Measurements from ENCODE around the gene AEBP2. TPM values are rescaled to one million over a fixed set of nuclear protein-coding genes. Genes with fewer than 3 reads are reported as not detected.

Gene AEBP2
- total RNA-seq, 1 donor from 2014 or later, result 36.5 TPM

GRCh38 chr12:19525274-19525673 lies 86.0 kb downstream of the AEBP2 start:
- H3K36me3 Mint-ChIP-seq (ENCODE audit: low read depth), result peaks cover 2% of the 10 kb centered on the region
- H3K4me3 Mint-ChIP-seq (ENCODE audit: unreplicated experiment), result no peak overlapping the region
- no peaks in the 10 kb centered on the region for H3K27me3 Mint-ChIP-seq (ENCODE audit: low read depth)
- H3K9me3 Mint-ChIP-seq (ENCODE audit: low read depth), result no peaks in the 10 kb centered on the region
- no peak for TF ChIP-seq CTCF (IDR thresholded peaks at IDR 0.05)
- DNase-seq (ENCODE audit: low spot score), result no peak
- peak overlapping the region; percentile 64 for H3K27ac Mint-ChIP-seq (ENCODE audit: unreplicated experiment)
- peaks cover 31% of the 10 kb centered on the region for H3K4me1 Mint-ChIP-seq (ENCODE audit: low read depth)

GRCh38 chr12:19527866-19528265 lies 88.6 kb downstream of the AEBP2 start:
- no peak for DNase-seq (ENCODE audit: low spot score)

GRCh38 chr12:19528750-19529149 lies 89.5 kb downstream of the AEBP2 start:
- Mint-ChIP-seq H3K36me3 (ENCODE audit: low read depth) (peaks cover 2% of the 10 kb centered on the region), H3K4me3 (ENCODE audit: unreplicated experiment) (no peak overlapping the region), H3K27me3 (ENCODE audit: low read depth) (no peaks in the 10 kb centered on the region), H3K4me1 (ENCODE audit: low read depth) (peaks cover 45% of the 10 kb centered on the region), H3K9me3 (ENCODE audit: low read depth) (peaks cover 2% of the 10 kb centered on the region), H3K27ac (ENCODE audit: unreplicated experiment) (peak overlapping the region; percentile 84)
- DNase-seq (ENCODE audit: low spot score), result no peak
- TF ChIP-seq CTCF (IDR thresholded peaks at IDR 0.05), result no peak

More at GRCh38 chr12:19527866-19528265, 88.6 kb downstream of the AEBP2 start:
- TF ChIP-seq CTCF (IDR thresholded peaks at IDR 0.05), result no peak
- Mint-ChIP-seq H3K4me1 (ENCODE audit: low read depth) (peaks cover 45% of the 10 kb centered on the region), H3K27me3 (ENCODE audit: low read depth) (no peaks in the 10 kb centered on the region), H3K27ac (ENCODE audit: unreplicated experiment) (no peak overlapping the region), H3K36me3 (ENCODE audit: low read depth) (peaks cover 2% of the 10 kb centered on the region), H3K4me3 (ENCODE audit: unreplicated experiment) (no peak overlapping the region), H3K9me3 (ENCODE audit: low read depth) (no peaks in the 10 kb centered on the region)

GRCh38 chr12:19529951-19530636 lies 90.8 kb downstream of the AEBP2 start:
- Mint-ChIP-seq H3K27ac (ENCODE audit: unreplicated experiment) (peak overlapping the region; percentile 55), H3K4me3 (ENCODE audit: unreplicated experiment) (no peak overlapping the region), H3K9me3 (ENCODE audit: low read depth) (peaks cover 5% of the 10 kb centered on the region), H3K36me3 (ENCODE audit: low read depth) (peaks cover 4% of the 10 kb centered on the region), H3K27me3 (ENCODE audit: low read depth) (no peaks in the 10 kb centered on the region), H3K4me1 (ENCODE audit: low read depth) (peaks cover 39% of the 10 kb centered on the region)
- no peak for TF ChIP-seq CTCF (IDR thresholded peaks at IDR 0.05)
- no peak for DNase-seq (ENCODE audit: low spot score)

- no peak for DNase-seq (ENCODE audit: low spot score)
- no peak for TF ChIP-seq CTCF (IDR thresholded peaks at IDR 0.05)
- Mint-ChIP-seq H3K27ac (ENCODE audit: unreplicated experiment) (no peak overlapping the region), H3K9me3 (ENCODE audit: low read depth) (peaks cover 10% of the 10 kb centered on the region), H3K4me1 (ENCODE audit: low read depth) (peaks cover 34% of the 10 kb centered on the region), H3K4me3 (ENCODE audit: unreplicated experiment) (no peak overlapping the region), H3K36me3 (ENCODE audit: low read depth) (peaks cover 9% of the 10 kb centered on the region), H3K27me3 (ENCODE audit: low read depth) (no peaks in the 10 kb centered on the region)
Observed at GRCh38 chr12:19530637-19531023, 91.3 kb downstream of the AEBP2 start.
